Spleen (tissue), 11 donors: ENCODE results near the gene KCND2. TPM values are rescaled to one million over a fixed set of nuclear protein-coding genes. Genes with fewer than 3 reads are reported as not detected.

ENCODE experiments used
- DNase-seq: peaks from one replicate; pipeline ENCODE4 v3.0.0-alpha.2; 2020
- H3K27ac ChIP-seq, 8 donors: fragments of 200-600 bp; sonication (generic) in 7 of 8; 1 replicate in 4 of 8; 2 replicates in 4 of 8; pipeline versions ENCODE4 v1.5.0 to v1.8.0; 2016 to 2021; ENCODE audit warnings: inconsistent platforms in 4 of 8, mild to moderate bottlenecking in 4 of 8, moderate library complexity in 1 of 8
- H3K27me3 ChIP-seq, 7 donors: fragments of 200-600 bp; sonication (generic) in 6 of 7; replicated peaks in 1 of 7; 1 replicate in 4 of 7; 2 replicates in 3 of 7; pipeline versions ENCODE4 v1.5.0 to v1.8.0; 2016 to 2021; ENCODE audit warnings: inconsistent platforms in 3 of 7, mild to moderate bottlenecking in 1 of 7
- H3K36me3 ChIP-seq, 6 donors: fragments of 200-600 bp; sonication (generic) in 5 of 6; 1 replicate in 4 of 6; 2 replicates in 2 of 6; pipeline versions ENCODE4 v1.5.0 to v1.8.0; 2016 to 2021; ENCODE audit warnings: inconsistent platforms in 2 of 6
- H3K4me1 ChIP-seq, 6 donors: fragments of 200-600 bp; sonication (generic) in 5 of 6; 1 replicate in 3 of 6; 2 replicates in 3 of 6; pipeline versions ENCODE4 v1.5.0 to v1.8.0; 2016 to 2021; ENCODE audit warnings: inconsistent platforms in 3 of 6
- H3K4me3 ChIP-seq, 8 donors: fragments of 200-600 bp; sonication (generic) in 7 of 8; 1 replicate in 4 of 8; 2 replicates in 4 of 8; pipeline versions ENCODE4 v1.5.0 to v1.8.0; 2016 to 2021; ENCODE audit warnings: inconsistent platforms in 4 of 8, mild to moderate bottlenecking in 4 of 8, moderate library complexity in 2 of 8
- H3K9me3 ChIP-seq, 8 donors: fragments of 200-600 bp; sonication (generic) in 7 of 8; 1 replicate in 4 of 8; 2 replicates in 4 of 8; pipeline versions ENCODE4 v1.5.0 to v1.8.0; 2016 to 2021; ENCODE audit warnings: inconsistent platforms in 4 of 8
- CTCF ChIP-seq, 11 experiments: fragments of 200-600 bp in 7 of 11; fragments of 450-650 bp in 4 of 11; sonication (generic) in 4 of 11; IDR thresholded peaks in 8 of 11; conservative IDR thresholded peaks in 3 of 11; 1 replicate in 7 of 11; 2 replicates in 4 of 11; pipeline versions ENCODE4 v1.4.0 to v1.8.0; 2016 to 2021; ENCODE audit warnings: antibody characterized with exemption in 11 of 11, inconsistent platforms in 4 of 11, mild to moderate bottlenecking in 1 of 11
- POLR2A ChIP-seq, 3 donors: fragments of 450-650 bp; IDR thresholded peaks; one replicate each; pipeline ENCODE4 v1.5.1; 2017; ENCODE audit warnings: antibody characterized with exemption in 3 of 3, mild to moderate bottlenecking in 1 of 3
- POLR2AphosphoS5 ChIP-seq, 3 donors: sonication (generic); formaldehyde crosslinking; IDR thresholded peaks; one replicate each; pipeline ENCODE4 v1.5.1; 2017; ENCODE audit warnings: antibody characterized with exemption in 3 of 3
- WGBS, 5 donors: extraction: QIAGEN DNeasy Blood & Tissue Kit in 3 of 5; methylation state at CpG; one replicate each; pipeline versions ENCODE4 v1.1.5 to v1.1.7; 2013 to 2018; 5-methylcytosine and 5-hydroxymethylcytosine counted together
- intact Hi-C: fragments of 100-400 bp; cut with DNase I; formaldehyde crosslinking; loops from one replicate; pipeline ENCODE4 v1.15.0; 2023; ENCODE audit warnings: low total_unique reads
- polyA plus RNA-seq, 3 donors: library from polyadenylated mRNA; stranded (reverse); fragments of 200-250 nt; gene quantifications; one replicate each; pipeline ENCODE4 v1.2.1, GENCODE V29; 2013
- total RNA-seq, 7 donors: library from RNA; depleted of rRNA in 3 of 7; stranded (reverse); fragments of >200 nt in 3 of 7; fragmentation: NEBNext Ultra II Directional in 4 of 7; extraction: Animal tissue kit (Norgen Biotek cat#: 25700) in 4 of 7; gene quantifications; one replicate each; pipeline versions ENCODE4 v1.1.0 to v1.2.1, GENCODE V29; 2016 to 2021
- donor health status: healthy with polysubstance abuse.
- donor health status: DM: no; HTN: no; CAD: no; lungs with moderate emphysema.
- donor health status: DM: no; HTN: no; CAD: no.
- donor health status: Bipolar disorder and iron deficiency.
- donor health status: healthy.
- donor health status: DM: no; HTN: no; CAD: no.
- donor health status: DM: yes; HTN: yes; CAD: no.

KCND2 gene
- total and polyA plus RNA-seq, 10 donors = 0.02 to 0.80 (median 0.26) TPM; not detected in 1

- Histone ChIP-seq H3K4me1 (no peaks in the 10 kb centered on the region), H3K9me3 (no peaks in the 10 kb centered on the region), H3K27me3 (no peaks in the 10 kb centered on the region), H3K36me3 (no peaks in the 10 kb centered on the region), H3K27ac (no peak overlapping the region), H3K4me3 (no peak overlapping the region)
- TF ChIP-seq POLR2AphosphoS5 (IDR thresholded peaks at IDR 0.05) (no peak), POLR2A (IDR thresholded peaks at IDR 0.05) (no peak), CTCF (IDR thresholded peaks at IDR 0.05 in 8 of 11, conservative IDR thresholded peaks at IDR 0.05 in 3 of 11) (no peak)
- WGBS, 5 donors = 51 to 61% (median 57%) methylated on average over 3 of the region's 3 CpGs
- intact Hi-C loops = no loop called here
- DNase-seq = no peak
These were observed 47.4 kb downstream of the KCND2 start for GRCh38 chr7:120320218-120320961.

- DNase-seq = no peak
- no peaks in the 10 kb centered on the region for H3K27me3 ChIP-seq
- 63 to 86% (median 73%) methylated on average over 1 of the region's 1 CpG for WGBS, 5 donors
- H3K4me1 ChIP-seq = no peaks in the 10 kb centered on the region
- H3K36me3 ChIP-seq = no peaks in the 10 kb centered on the region
- H3K27ac ChIP-seq = no peak overlapping the region
- intact Hi-C loops = no loop called here
- H3K4me3 ChIP-seq = no peak overlapping the region
- TF ChIP-seq POLR2A (IDR thresholded peaks at IDR 0.05) (no peak), POLR2AphosphoS5 (IDR thresholded peaks at IDR 0.05) (no peak), CTCF (IDR thresholded peaks at IDR 0.05 in 8 of 11, conservative IDR thresholded peaks at IDR 0.05 in 3 of 11) (no peak)
- no peaks in the 10 kb centered on the region for H3K9me3 ChIP-seq
These were observed 54.1 kb downstream of the KCND2 start for GRCh38 chr7:120327054-120327453.

- Histone ChIP-seq H3K27me3 (no peaks in the 10 kb centered on the region), H3K4me3 (no peak overlapping the region), H3K36me3 (no peaks in the 10 kb centered on the region), H3K9me3 (peaks cover 0 to 3% (median 0%) of the 10 kb centered on the region in 8 donors), H3K4me1 (no peaks in the 10 kb centered on the region), H3K27ac (no peak overlapping the region)
- DNase-seq = no peak
- intact Hi-C loops = no loop called here
- WGBS, 5 donors = 88 to 94% (median 91%) methylated on average over 2 of the region's 2 CpGs
- no peak for TF ChIP-seq POLR2AphosphoS5 (IDR thresholded peaks at IDR 0.05)
- TF ChIP-seq POLR2A (IDR thresholded peaks at IDR 0.05) = no peak
- no peak for TF ChIP-seq CTCF (IDR thresholded peaks at IDR 0.05 in 8 of 11, conservative IDR thresholded peaks at IDR 0.05 in 3 of 11)
These were observed 59.5 kb downstream of the KCND2 start for GRCh38 chr7:120332433-120332832.

- H3K9me3 ChIP-seq = peaks cover 0 to 3% (median 0%) of the 10 kb centered on the region in 8 donors
- no peaks in the 10 kb centered on the region for H3K4me1 ChIP-seq
- no peak for DNase-seq
- TF ChIP-seq POLR2A (IDR thresholded peaks at IDR 0.05) (no peak), POLR2AphosphoS5 (IDR thresholded peaks at IDR 0.05) (no peak), CTCF (IDR thresholded peaks at IDR 0.05 in 8 of 11, conservative IDR thresholded peaks at IDR 0.05 in 3 of 11) (no peak)
- no peak overlapping the region for H3K27ac ChIP-seq
- H3K36me3 ChIP-seq = no peaks in the 10 kb centered on the region
- no peak overlapping the region for H3K4me3 ChIP-seq
- WGBS, 5 donors = 81 to 100% (median 88%) methylated on average over 1 of the region's 1 CpG
- no peaks in the 10 kb centered on the region for H3K27me3 ChIP-seq
- intact Hi-C loops = no loop called here
These were observed 61.5 kb downstream of the KCND2 start for GRCh38 chr7:120334475-120334874.
